HCT116 (cell line): Measurements from ENCODE around the gene GLRA3. TPM values are rescaled to one million over a fixed set of nuclear protein-coding genes. Genes with fewer than 3 reads are reported as not detected.

Source experiments
- ATAC-seq: fragments of 200-7000 bp; cut with Tn5 transposase; 2 replicates; pipeline ENCODE4 v1.9.1; 2020; ENCODE audit warnings: mild to moderate bottlenecking, moderate library complexity
- BruUV-seq: library from RNA; stranded (reverse); fragments of 400-500 nt; replicated peaks from 2 replicates; lab custom pipeline; 2021; lab: Mats Ljungman, UMichigan
- CTCF ChIA-PET: fragments of 300-600 bp; sonication (Branson Sonifier 250); formaldehyde crosslinking; loops from one replicate; lab custom pipeline; 2021; ENCODE audit warnings: antibody characterized with exemption; lab: Charles Lee
- POLR2A ChIA-PET: fragments of 300-600, 350-600 bp; sonication (Branson Sonifier 250); formaldehyde crosslinking; loops from one replicate; lab custom pipeline; 2021; ENCODE audit warnings: antibody characterized with exemption; lab: Charles Lee
- RAD21 ChIA-PET, 2 experiments: fragments of 300-600 bp; sonication (Branson Sonifier 250); formaldehyde crosslinking; loops; one replicate each; lab custom pipeline; 2023; ENCODE audit warnings: low total read pairs in 2 of 2; ENCODE audit not compliant: uncharacterized antibody in 2 of 2, unreplicated experiment in 2 of 2, low non-redundant PET in 1 of 2; lab: Charles Lee
- DNase-seq: peaks from one replicate; pipeline ENCODE4 v3.0.0-alpha.2; 2010; ENCODE audit warnings: low read depth, low spot score
- H2AFZ ChIP-seq: fragments of 200-600 bp; shearing (Covaris generic), sonication (generic); 2 replicates; pipeline ENCODE4 v1.6.1; 2017; ENCODE audit warnings: low read depth, mixed run types, mixed read lengths, antibody characterized with exemption, low read length; ENCODE audit not compliant: poor library complexity, severe bottlenecking
- H3K27ac ChIP-seq: 2 replicates; pipeline ENCODE4 v1.5.1; 2012; ENCODE audit warnings: low read depth, low read length
- H3K27me3 ChIP-seq: fragments of 200-600 bp; sonication (generic); 2 replicates; pipeline ENCODE4 v1.6.1; 2016; ENCODE audit warnings: mixed run types, low read length, mixed read lengths; ENCODE audit not compliant: insufficient read depth
- H3K36me3 ChIP-seq, 2 experiments: fragments of 200-500 bp in 1 of 2; fragments of 200-600 bp in 1 of 2; sonication (Bioruptor generic) in 1 of 2; sonication (generic) in 1 of 2; 2 replicates each; pipeline versions ENCODE4 v1.5.1 to v1.6.1; 2014 to 2016; ENCODE audit warnings: low read length in 2 of 2, inconsistent platforms in 1 of 2, mixed read lengths in 1 of 2, mixed run types in 1 of 2; ENCODE audit not compliant: insufficient read depth in 2 of 2, control insufficient read depth in 1 of 2
- H3K4me1 ChIP-seq, 2 experiments: fragments of 200-600 bp in 1 of 2; sonication (generic) in 1 of 2; 2 replicates each; pipeline versions ENCODE4 v1.5.1 to v1.6.1; 2012 to 2017; ENCODE audit warnings: low read length in 2 of 2, inconsistent platforms in 1 of 2, mild to moderate bottlenecking in 1 of 2, mixed read lengths in 1 of 2, mixed run types in 1 of 2, moderate library complexity in 1 of 2; ENCODE audit not compliant: insufficient read depth in 2 of 2, control insufficient read depth in 1 of 2
- H3K4me2 ChIP-seq: fragments of 200-600 bp; sonication (generic); 2 replicates; pipeline ENCODE4 v1.6.1; 2017; ENCODE audit warnings: mixed run types, low read length, mixed read lengths
- H3K4me3 ChIP-seq, 2 experiments: fragments of 200-600 bp in 1 of 2; sonication (generic) in 1 of 2; replicated peaks in 1 of 2; 2 replicates each; pipeline ENCODE4 v1.5.1; 2011 to 2016; ENCODE audit warnings: low read length in 2 of 2, control low read depth in 1 of 2, low read depth in 1 of 2, mild to moderate bottlenecking in 1 of 2, mixed read lengths in 1 of 2, mixed run types in 1 of 2
- H3K79me2 ChIP-seq: fragments of 200-600 bp; sonication (generic); 2 replicates; pipeline ENCODE4 v1.6.1; 2017; ENCODE audit warnings: mild to moderate bottlenecking, mixed run types, low read length, moderate library complexity, mixed read lengths; ENCODE audit not compliant: insufficient read depth
- H3K9ac ChIP-seq: fragments of 200-600 bp; sonication (generic); 2 replicates; pipeline ENCODE4 v1.6.1; 2016; ENCODE audit warnings: low read length, mixed read lengths
- H3K9me2 ChIP-seq: fragments of 200-600 bp; sonication (generic), shearing (Covaris generic); 2 replicates; pipeline ENCODE4 v1.6.1; 2017; ENCODE audit warnings: mixed run types, mild to moderate bottlenecking, moderate library complexity; ENCODE audit not compliant: insufficient read depth
- H3K9me3 ChIP-seq, 2 experiments: fragments of 200-500 bp in 1 of 2; fragments of 200-600 bp in 1 of 2; sonication (Bioruptor generic) in 1 of 2; sonication (generic) in 1 of 2; 2 replicates each; pipeline ENCODE4 v1.6.1; 2014 to 2017; ENCODE audit warnings: low read length in 2 of 2, mixed read lengths in 2 of 2, inconsistent platforms in 1 of 2, low read depth in 1 of 2, mild to moderate bottlenecking in 1 of 2, mixed run types in 1 of 2, moderate library complexity in 1 of 2; ENCODE audit not compliant: control insufficient read depth in 1 of 2, insufficient read depth in 1 of 2
- H4K20me1 ChIP-seq: fragments of 200-600 bp; sonication (generic), shearing (Covaris generic); 2 replicates; pipeline ENCODE4 v1.6.1; 2017; ENCODE audit warnings: mixed run types, mild to moderate bottlenecking, moderate library complexity; ENCODE audit not compliant: insufficient read depth
- EGR1 ChIP-seq: IDR thresholded peaks from 2 replicates; pipeline ENCODE4 v1.6.1; 2012; ENCODE audit warnings: low read depth
- ELF1 ChIP-seq: IDR thresholded peaks from 2 replicates; pipeline ENCODE4 v1.6.1; 2012; ENCODE audit warnings: low read depth, borderline replicate concordance
- EZH2phosphoT487 ChIP-seq: fragments of 200-600 bp; IDR thresholded peaks from 2 replicates; pipeline ENCODE4 v1.6.1; 2018; ENCODE audit warnings: antibody characterized with exemption, borderline replicate concordance
- JUND ChIP-seq: IDR thresholded peaks from 2 replicates; pipeline ENCODE4 v1.6.1; 2012
- MAX ChIP-seq: IDR thresholded peaks from 2 replicates; pipeline ENCODE4 v1.6.1; 2012
- SIN3A ChIP-seq: IDR thresholded peaks from 2 replicates; pipeline ENCODE4 v1.6.1; 2012; ENCODE audit warnings: low read depth
- SP1 ChIP-seq: IDR thresholded peaks from 2 replicates; pipeline ENCODE4 v1.6.1; 2012; ENCODE audit warnings: low read depth
- SRF ChIP-seq: IDR thresholded peaks from 2 replicates; pipeline ENCODE4 v1.6.1; 2012; ENCODE audit warnings: low read depth
- TCF7L2 ChIP-seq: IDR thresholded peaks from 2 replicates; pipeline ENCODE4 v1.7.0; 2011; ENCODE audit warnings: borderline replicate concordance, inconsistent platforms; ENCODE audit not compliant: insufficient read depth, insufficient read length; ENCODE audit errors: extremely low read depth
- YY1 ChIP-seq: IDR thresholded peaks from 2 replicates; pipeline ENCODE4 v1.6.1; 2011; ENCODE audit warnings: low read length, low read depth, moderate library complexity, mild to moderate bottlenecking; ENCODE audit not compliant: insufficient replicate concordance; ENCODE audit errors: extremely low read depth
- ZBTB33 ChIP-seq: IDR thresholded peaks from 2 replicates; pipeline ENCODE4 v1.6.1; 2011; ENCODE audit warnings: mild to moderate bottlenecking, low read length, moderate library complexity; ENCODE audit not compliant: insufficient replicate concordance; ENCODE audit errors: extremely low read depth
- intact Hi-C: fragments of 100-400 bp; cut with micrococcal nuclease; formaldehyde crosslinking; loops from 2 replicates; pipeline ENCODE4 v1.10.0; 2022
- total RNA-seq: library from RNA; stranded (reverse); gene quantifications from one replicate; pipeline ENCODE4 v1.2.1, GENCODE V29; 2021; ENCODE audit not compliant: unreplicated experiment

GLRA3 gene
- total RNA-seq, 1 experiment from 2014 or later = not detected

GRCh38 chr4:174835536-174835935 is 6.5 kb upstream of the GLRA3 start:
- Histone ChIP-seq H3K27ac (no peak overlapping the region), H3K9me2 (no peaks in the 10 kb centered on the region), H3K4me3 (no peak overlapping the region), H3K79me2 (no peaks in the 10 kb centered on the region), H3K4me2 (no peak overlapping the region), H3K4me1 (no peaks in the 10 kb centered on the region), H4K20me1 (no peaks in the 10 kb centered on the region), H3K27me3 (no peaks in the 10 kb centered on the region), H3K36me3 (no peaks in the 10 kb centered on the region), H3K9me3 (no peaks in the 10 kb centered on the region), H3K9ac (no peak overlapping the region), H2AFZ (no peak overlapping the region)
- ATAC-seq = no peak
- ChIA-PET CTCF (no interaction called here), POLR2A (no interaction called here), RAD21 (no interaction called here)
- TF ChIP-seq ZBTB33 (no peak), JUND (no peak), SIN3A (no peak)
- intact Hi-C loops = no loop called here
- BruUV-seq = no TSS peak
- no peak for DNase-seq

GRCh38 chr4:174834477-174834876 is 5.4 kb upstream of the GLRA3 start:
- H3K27me3 ChIP-seq = no peaks in the 10 kb centered on the region

More at GRCh38 chr4:174834477-174834876, 5.4 kb upstream of the GLRA3 start:
- no peaks in the 10 kb centered on the region for H4K20me1 ChIP-seq
- H3K79me2 ChIP-seq = no peaks in the 10 kb centered on the region
- H3K9ac ChIP-seq = no peak overlapping the region
- H3K36me3 ChIP-seq = no peaks in the 10 kb centered on the region
- ATAC-seq (no peak), DNase-seq (no peak)
- intact Hi-C loops = no loop called here
- no peak overlapping the region for H3K27ac ChIP-seq
- H3K9me2 ChIP-seq = no peaks in the 10 kb centered on the region
- CTCF ChIA-PET = no interaction called here
- no peaks in the 10 kb centered on the region for H3K4me1 ChIP-seq
- RAD21 ChIA-PET = no interaction called here
- H2AFZ ChIP-seq = no peak overlapping the region
- no peaks in the 10 kb centered on the region for H3K9me3 ChIP-seq
- no TSS peak for BruUV-seq
- H3K4me2 ChIP-seq = no peak overlapping the region
- POLR2A ChIA-PET = no interaction called here
- TF ChIP-seq YY1 = no peak
- no peak for TF ChIP-seq TCF7L2
- TF ChIP-seq JUND = no peak
- no peak for TF ChIP-seq SRF
- TF ChIP-seq ELF1 = no peak
- no peak for TF ChIP-seq SP1
- TF ChIP-seq EZH2phosphoT487 = no peak
- TF ChIP-seq EGR1 = no peak
- TF ChIP-seq SIN3A = no peak
- no peak for TF ChIP-seq MAX
- no peak overlapping the region for H3K4me3 ChIP-seq
